NCI-H1436 (cell line): ENCODE measurements around the gene ELL3.
"Not testable (repeated sequence)": the region's sequence is repeated elsewhere in the genome, so short reads cannot be mapped to it uniquely, and the experiment has no call there.

Experiments used
- DNase-seq: peaks from one replicate; lab custom pipeline; 2025; lab: John Stamatoyannopoulos, UW

Gene ELL3

GRCh38 chr15:43791993-43792760, 15.4 kb upstream of the ELL3 start, which contains the start of gene SERF2:
Gene SERF2 (plus strand): TSS chr15:43792320. CDS start chr15:43792377, 57 bp downstream.
- peak; percentile 99 for DNase-seq

GRCh38 chr15:43789409-43789808, 12.6 kb upstream of the ELL3 start:
- no peak for DNase-seq

GRCh38 chr15:43779016-43779415, 2.2 kb upstream of the ELL3 start:
- DNase-seq, result no peak

- DNase-seq, result peak; percentile 86
These were observed 625 bp upstream of the ELL3 start for GRCh38 chr15:43777267-43777914.

GRCh38 chr15:43776101-43776717, 557 bp downstream of the ELL3 start:
- peak; percentile 88 for DNase-seq

GRCh38 chr15:43775411-43775965, 1.3 kb downstream of the ELL3 start:
- DNase-seq, result peak; percentile 39

GRCh38 chr15:43774062-43774461, 2.7 kb downstream of the ELL3 start:
- no peak for DNase-seq

- no peak for DNase-seq
These were observed 4.1 kb downstream of the ELL3 start for GRCh38 chr15:43772624-43773023.

GRCh38 chr15:43771816-43772215, 5.0 kb downstream of the ELL3 start:
- DNase-seq, result no peak

- peak; percentile 26 for DNase-seq
These were observed 7.1 kb downstream of the ELL3 start for GRCh38 chr15:43769584-43770228.

- no peak for DNase-seq
These were observed 12.8 kb downstream of the ELL3 start for GRCh38 chr15:43763819-43764446.

- DNase-seq, result no peak
These were observed 13.9 kb downstream of the ELL3 start for GRCh38 chr15:43762824-43763223.

- DNase-seq, result no peak
These were observed 24.9 kb downstream of the ELL3 start for GRCh38 chr15:43751885-43752284.

- DNase-seq, result no peak
These were observed 26.9 kb downstream of the ELL3 start for GRCh38 chr15:43749690-43750345.

GRCh38 chr15:43748376-43748775, 28.4 kb downstream of the ELL3 start:
- no peak for DNase-seq

- DNase-seq, result peak; percentile 3
These were observed 29.9 kb downstream of the ELL3 start for GRCh38 chr15:43746903-43747309.

GRCh38 chr15:43746245-43746902, 30.4 kb downstream of the ELL3 start, which contains the start of gene PDIA3:
Gene PDIA3 (plus strand): TSS chr15:43746438. CDS start chr15:43746540, 102 bp downstream.
- DNase-seq, result peak; percentile 73

GRCh38 chr15:43735416-43735815, 41.4 kb downstream of the ELL3 start:
- no peak for DNase-seq

GRCh38 chr15:43728053-43728725, 48.6 kb downstream of the ELL3 start:
- DNase-seq, result not testable (repeated sequence)

GRCh38 chr15:43726306-43726705, 50.5 kb downstream of the ELL3 start:
- DNase-seq, result not testable (repeated sequence)
